Panc1 (cell line): ENCODE results near the gene RPS24. TPM values are rescaled to one million over a fixed set of nuclear protein-coding genes. Genes with fewer than 3 reads are reported as not detected.

Source experiments
- ATAC-seq: fragments of 200-7000 bp; cut with Tn5 transposase; 2 replicates; pipeline ENCODE4 v1.9.1; 2020; ENCODE audit warnings: mild to moderate bottlenecking, moderate library complexity
- BruUV-seq: library from RNA; stranded (reverse); fragments of 400-500 nt; replicated peaks from 2 replicates; lab custom pipeline; 2021; lab: Mats Ljungman, UMichigan
- CTCF ChIA-PET: fragments of 300-600 bp; sonication (Branson Sonifier 250); formaldehyde crosslinking; loops from one replicate; lab custom pipeline; 2022; ENCODE audit warnings: antibody characterized with exemption; lab: Charles Lee
- POLR2A ChIA-PET: fragments of 300-600 bp; sonication (Branson Sonifier 250); formaldehyde crosslinking; loops from one replicate; lab custom pipeline; 2022; ENCODE audit warnings: antibody characterized with exemption; lab: Charles Lee
- DNase-seq: peaks from one replicate; pipeline ENCODE4 v3.0.0-alpha.2; 2010; ENCODE audit warnings: low read depth, low spot score
- H3K27ac ChIP-seq: 2 replicates; pipeline ENCODE4 v1.5.1; 2011; ENCODE audit warnings: mild to moderate bottlenecking, low read length, inconsistent platforms
- H3K27me3 ChIP-seq: fragments of 200-500 bp; sonication (Bioruptor generic); 2 replicates; pipeline ENCODE4 v1.6.0; 2014; ENCODE audit warnings: low read length, inconsistent platforms; ENCODE audit not compliant: control insufficient read depth, insufficient read depth
- H3K36me3 ChIP-seq: fragments of 200-500 bp; sonication (Bioruptor generic); 2 replicates; pipeline ENCODE4 v1.5.1; 2014; ENCODE audit warnings: inconsistent platforms, mild to moderate bottlenecking, low read length, moderate library complexity; ENCODE audit not compliant: control insufficient read depth, insufficient read depth
- H3K4me1 ChIP-seq: 2 replicates; pipeline ENCODE4 v1.5.1; 2011; ENCODE audit warnings: inconsistent platforms, mild to moderate bottlenecking, low read length, moderate library complexity; ENCODE audit not compliant: control insufficient read depth, insufficient read depth
- H3K4me3 ChIP-seq, 2 experiments: 2 replicates each; pipeline ENCODE4 v1.5.1; 2011 to 2012; ENCODE audit warnings: low read depth in 2 of 2, low read length in 2 of 2, mild to moderate bottlenecking in 2 of 2, inconsistent platforms in 1 of 2, moderate library complexity in 1 of 2
- H3K9me3 ChIP-seq: fragments of 200-500 bp; sonication (Bioruptor generic); 2 replicates; pipeline ENCODE4 v1.5.1; 2014; ENCODE audit warnings: low read depth, mild to moderate bottlenecking, inconsistent platforms, low read length, moderate library complexity; ENCODE audit not compliant: control insufficient read depth, insufficient read depth
- CTCF ChIP-seq: fragments of 450-650 bp; IDR thresholded peaks from 2 replicates; pipeline ENCODE4 v1.5.1; 2017; ENCODE audit warnings: mild to moderate bottlenecking
- POLR2AphosphoS5 ChIP-seq: IDR thresholded peaks from 2 replicates; pipeline ENCODE4 v1.6.1; 2012; ENCODE audit warnings: mild to moderate bottlenecking, low read depth, low read length, moderate library complexity
- REST ChIP-seq, 2 experiments: IDR thresholded peaks; 2 replicates each; pipeline ENCODE4 v1.6.1; 2011 to 2012; ENCODE audit warnings: low read depth in 2 of 2, control low read depth in 1 of 2, low read length in 1 of 2, mild to moderate bottlenecking in 1 of 2, moderate library complexity in 1 of 2; ENCODE audit not compliant: insufficient read depth in 1 of 2
- SIN3A ChIP-seq: IDR thresholded peaks from 2 replicates; pipeline ENCODE4 v1.6.1; 2012; ENCODE audit warnings: low read depth, mild to moderate bottlenecking, low read length, moderate library complexity, borderline replicate concordance; ENCODE audit not compliant: insufficient read depth
- TCF7L2 ChIP-seq: IDR thresholded peaks from 2 replicates; pipeline ENCODE4 v1.6.1; 2011; ENCODE audit warnings: mild to moderate bottlenecking, low read depth, low read length, inconsistent platforms
- in situ Hi-C: cut with HindIII; loops from 2 replicates; pipeline ENCODE4 v1.10.0; 2016; ENCODE audit warnings: low sequenced_read_pairs, low pct_unique_long_range_greater_than_20kb
- intact Hi-C: fragments of 100-400 bp; cut with micrococcal nuclease; formaldehyde crosslinking; loops from one replicate; pipeline ENCODE4 v1.10.0; 2022; ENCODE audit not compliant: unreplicated experiment
- total RNA-seq: library from RNA; stranded (reverse); gene quantifications from one replicate; pipeline ENCODE4 v1.2.1, GENCODE V29; 2021; ENCODE audit not compliant: unreplicated experiment

RPS24 gene
- total RNA-seq, 1 experiment from 2014 or later = 1,400 TPM

DNA sequence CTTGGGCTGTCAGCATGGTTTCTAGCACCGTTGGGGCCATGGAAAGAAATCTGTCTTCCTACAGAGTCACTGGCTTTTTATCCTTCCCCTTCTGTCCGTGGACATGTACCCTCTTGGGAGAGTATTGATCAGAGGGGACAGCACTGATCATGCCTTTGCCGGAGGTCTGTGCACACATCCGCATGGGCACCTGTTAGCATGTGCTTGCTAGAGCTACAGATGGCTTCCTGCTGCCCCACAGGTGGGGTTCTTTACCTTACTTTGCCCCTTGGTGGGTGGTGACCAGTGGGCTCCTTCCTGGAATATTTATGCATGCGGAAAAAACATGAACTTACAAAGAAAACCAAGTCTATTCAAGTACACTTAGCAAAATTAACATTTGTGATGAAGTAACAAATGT, 24.9 kb downstream of the RPS24 start:
- H3K27ac ChIP-seq = no peak overlapping the region
- ChIA-PET POLR2A (no interaction called here), CTCF (no interaction called here)
- TF ChIP-seq CTCF = no peak
- no peak for TF ChIP-seq SIN3A
- no peak for TF ChIP-seq POLR2AphosphoS5
- TF ChIP-seq TCF7L2 = no peak
- no peak for TF ChIP-seq REST (IDR thresholded peaks at IDR 0.05; ENCODE audit: insufficient read depth in 1 of 2, low read depth in 2 of 2, low read length in 1 of 2)
- no peak overlapping the region for H3K4me3 ChIP-seq
- H3K9me3 ChIP-seq = no peaks in the 10 kb centered on the region
- in situ Hi-C loops (no loop called here), intact Hi-C loops (no loop called here)
- no peak for ATAC-seq
- DNase-seq = no peak
- no TSS peak for BruUV-seq
- no peaks in the 10 kb centered on the region for H3K36me3 ChIP-seq
- H3K4me1 ChIP-seq = no peaks in the 10 kb centered on the region
- H3K27me3 ChIP-seq = no peaks in the 10 kb centered on the region

- in situ Hi-C loops = no loop called here
- Histone ChIP-seq H3K9me3 (no peaks in the 10 kb centered on the region), H3K27ac (no peak overlapping the region), H3K27me3 (no peaks in the 10 kb centered on the region), H3K4me1 (no peaks in the 10 kb centered on the region), H3K36me3 (no peaks in the 10 kb centered on the region), H3K4me3 (no peak overlapping the region)
- ATAC-seq = no peak
- no peak for DNase-seq
- TF ChIP-seq SIN3A = no peak
- TF ChIP-seq CTCF = no peak
- TF ChIP-seq POLR2AphosphoS5 = no peak
- no peak for TF ChIP-seq TCF7L2
- TF ChIP-seq REST (IDR thresholded peaks at IDR 0.05; ENCODE audit: insufficient read depth in 1 of 2, low read depth in 2 of 2, low read length in 1 of 2) = no peak
- ChIA-PET POLR2A (no interaction called here), CTCF (no interaction called here)
- intact Hi-C loops = no loop called here
- no TSS peak for BruUV-seq
Observed at GRCh38 chr10:78059906-78060702, 26.4 kb downstream of the RPS24 start.
